Ammon's horn (tissue), 1 donor: ENCODE data around the gene GAB1.

Experiments
- DNase-seq: peaks from one replicate; pipeline ENCODE4 v3.0.0-alpha.2; 2016; ENCODE audit warnings: low spot score

The GAB1 gene

GRCh38 chr4:143417679-143418403 lies 81.2 kb downstream of the GAB1 start:
- DNase-seq, result no peak

DNA sequence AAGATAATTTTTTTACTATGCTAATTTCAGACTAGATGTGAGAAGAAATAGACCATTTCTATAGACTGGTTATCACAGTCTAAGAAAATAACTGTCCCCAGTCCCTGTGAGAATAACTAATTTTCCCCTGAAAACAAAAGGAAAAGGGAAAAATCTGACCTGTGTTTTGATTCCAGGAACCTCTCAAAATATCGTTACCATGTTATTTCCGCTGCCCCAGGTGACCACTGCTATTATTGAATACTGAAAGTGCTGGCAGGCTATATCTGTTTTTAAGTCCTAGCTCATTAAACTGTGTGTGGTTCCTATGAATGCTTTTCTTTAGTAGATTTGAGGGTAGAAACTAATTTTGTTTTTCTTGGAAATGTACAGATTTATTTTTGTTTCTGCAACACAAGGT lies 83.6 kb downstream of the GAB1 start:
- no peak for DNase-seq

DNA sequence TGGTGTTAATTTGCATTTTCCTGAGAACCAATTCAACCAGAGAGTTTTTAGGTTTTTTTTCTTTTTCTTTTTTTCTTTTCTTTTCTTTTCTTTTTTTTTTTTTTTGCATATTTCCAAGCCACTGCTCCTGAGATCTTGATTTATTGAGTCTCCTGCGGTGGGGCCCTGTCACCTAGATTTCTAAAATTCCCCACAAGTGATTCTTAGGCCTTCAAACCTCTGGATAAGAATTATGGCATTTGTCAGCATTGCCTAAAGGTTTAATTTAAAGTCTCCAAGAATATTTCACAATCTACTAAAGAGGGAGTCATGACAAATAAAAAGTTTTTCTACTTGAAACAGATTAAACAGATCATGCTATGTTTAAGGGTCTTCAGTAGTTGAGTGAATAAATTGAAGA lies 84.9 kb downstream of the GAB1 start:
- no peak for DNase-seq

- no peak for DNase-seq
These were observed 87.6 kb downstream of the GAB1 start for GRCh38 chr4:143424276-143424675.

GRCh38 chr4:143431526-143432257 lies 95.0 kb downstream of the GAB1 start:
- DNase-seq, result no peak

DNA sequence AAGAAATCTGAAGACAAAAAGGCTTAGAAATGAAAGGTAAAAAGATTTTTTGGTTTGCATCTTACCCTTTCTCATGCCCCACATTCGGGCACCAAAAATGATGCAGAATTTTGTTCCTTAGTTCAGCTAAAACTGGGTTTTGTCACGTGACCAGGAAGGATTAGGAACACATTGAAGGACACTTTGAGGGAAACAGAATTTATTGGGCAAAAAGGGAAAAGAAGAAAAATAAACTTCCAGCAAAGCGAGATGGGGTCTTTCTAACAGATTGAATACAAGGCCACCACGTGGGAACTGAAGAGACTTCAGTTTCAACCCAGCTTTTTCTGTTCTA lies 95.5 kb downstream of the GAB1 start:
- DNase-seq, result no peak

DNA sequence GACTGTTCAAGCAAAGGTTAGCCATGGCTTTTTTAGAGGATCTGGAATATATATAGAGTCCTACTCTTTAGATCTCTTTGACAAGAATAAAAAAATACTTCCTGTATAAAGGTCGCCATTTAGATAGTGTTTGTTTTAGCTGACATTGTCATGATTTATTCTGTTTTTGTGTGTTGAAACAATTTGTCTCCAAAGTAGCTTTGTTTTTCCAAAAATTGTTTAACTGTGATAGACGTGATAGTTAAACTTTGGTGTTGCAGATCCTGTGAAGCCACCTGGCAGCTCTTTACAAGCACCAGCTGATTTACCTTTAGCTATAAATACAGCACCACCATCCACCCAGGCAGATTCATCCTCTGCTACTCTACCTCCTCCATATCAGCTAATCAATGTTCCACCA lies 96.6 kb downstream of the GAB1 start:
- DNase-seq, result no peak

- no peak for DNase-seq
These were observed 99.3 kb downstream of the GAB1 start for GRCh38 chr4:143435955-143436354.

- no peak for DNase-seq
These were observed 100.8 kb downstream of the GAB1 start for GRCh38 chr4:143437476-143437875.

GRCh38 chr4:143437937-143438336 lies 101.3 kb downstream of the GAB1 start:
- no peak for DNase-seq

- no peak for DNase-seq
These were observed 102.0 kb downstream of the GAB1 start for GRCh38 chr4:143438710-143439109.

- DNase-seq, result no peak
These were observed 104.4 kb downstream of the GAB1 start for GRCh38 chr4:143441109-143441508.

DNA sequence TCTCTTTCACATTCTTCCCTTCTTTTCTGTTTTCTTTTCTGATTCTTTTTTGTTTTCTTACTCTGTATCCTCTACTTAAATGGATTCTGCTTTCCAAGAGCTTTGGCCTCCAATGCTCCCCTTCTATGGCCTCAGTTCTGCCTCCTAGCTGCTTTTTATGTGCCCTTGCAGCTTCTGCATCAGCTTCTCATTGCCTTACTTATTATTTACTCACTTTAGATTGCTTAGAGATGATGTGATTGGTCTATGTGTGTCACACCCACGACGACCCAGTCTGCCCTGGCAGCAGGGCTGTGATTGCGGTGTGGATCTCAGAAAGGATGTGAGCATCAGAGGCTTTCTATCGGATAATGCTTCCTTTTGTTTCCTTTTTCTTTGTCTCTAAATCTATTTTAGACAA lies 105.0 kb downstream of the GAB1 start:
- peak; percentile 76 for DNase-seq

- no peak for DNase-seq
These were observed 107.1 kb downstream of the GAB1 start for GRCh38 chr4:143443728-143444127.

- DNase-seq, result no peak
These were observed 114.5 kb downstream of the GAB1 start for GRCh38 chr4:143451186-143451585.

- no peak for DNase-seq
These were observed 118.5 kb downstream of the GAB1 start for GRCh38 chr4:143455211-143455610.

DNA sequence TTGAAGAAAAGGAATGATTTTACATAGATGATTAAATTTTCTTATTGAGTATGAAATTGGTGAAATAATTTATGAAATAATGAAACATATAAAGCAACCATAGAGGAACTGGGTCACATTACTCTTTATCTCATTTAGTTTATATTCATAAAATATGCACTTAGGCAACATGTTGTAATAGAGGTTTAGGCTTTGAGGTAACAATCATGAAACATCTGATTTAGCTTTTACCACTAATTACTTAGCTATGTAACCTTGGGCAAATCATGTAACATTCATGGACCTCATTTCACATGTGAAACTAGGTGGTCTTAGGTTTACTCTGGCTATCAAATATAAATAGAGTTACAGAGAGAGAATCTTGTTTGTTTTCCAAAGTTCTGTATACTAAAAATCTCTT lies 122.3 kb downstream of the GAB1 start:
- no peak for DNase-seq

DNA sequence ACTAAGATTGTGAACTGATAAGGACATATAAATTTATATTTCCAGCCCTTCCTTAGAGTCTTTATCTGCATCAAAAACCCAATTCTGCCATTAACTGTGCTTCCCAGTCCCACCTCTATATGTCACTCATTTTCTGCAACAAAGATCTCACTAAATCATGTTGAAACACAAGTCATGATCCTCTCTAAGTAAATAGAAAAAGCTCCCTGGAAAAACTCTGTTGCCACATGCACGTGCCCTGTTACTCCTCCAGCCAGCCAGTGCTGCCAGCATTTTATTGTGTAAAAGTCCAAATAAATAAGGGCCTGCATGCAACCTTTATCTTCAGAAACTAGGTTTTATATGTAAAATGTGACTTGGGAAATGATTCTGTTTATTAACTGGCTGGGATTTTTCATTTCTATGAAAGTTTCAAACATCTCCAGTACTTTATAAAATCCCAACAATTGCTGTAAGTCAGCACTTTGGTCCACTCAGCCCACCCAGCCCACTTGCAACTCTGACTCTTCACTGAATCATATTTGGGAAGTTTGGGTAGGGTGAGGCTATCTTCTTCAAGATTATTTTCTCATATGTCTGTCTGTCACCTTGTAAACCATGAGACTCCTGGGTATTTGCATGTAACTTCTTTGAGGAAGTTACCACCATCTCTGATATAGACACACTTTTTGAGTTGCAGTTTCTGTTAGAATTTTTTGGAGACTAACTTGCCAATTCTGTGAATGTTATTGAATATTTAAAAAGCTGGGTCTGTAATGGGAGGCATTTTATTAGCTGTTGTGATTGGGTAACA lies 136.9 kb downstream of the GAB1 start:
- DNase-seq, result no peak

DNA sequence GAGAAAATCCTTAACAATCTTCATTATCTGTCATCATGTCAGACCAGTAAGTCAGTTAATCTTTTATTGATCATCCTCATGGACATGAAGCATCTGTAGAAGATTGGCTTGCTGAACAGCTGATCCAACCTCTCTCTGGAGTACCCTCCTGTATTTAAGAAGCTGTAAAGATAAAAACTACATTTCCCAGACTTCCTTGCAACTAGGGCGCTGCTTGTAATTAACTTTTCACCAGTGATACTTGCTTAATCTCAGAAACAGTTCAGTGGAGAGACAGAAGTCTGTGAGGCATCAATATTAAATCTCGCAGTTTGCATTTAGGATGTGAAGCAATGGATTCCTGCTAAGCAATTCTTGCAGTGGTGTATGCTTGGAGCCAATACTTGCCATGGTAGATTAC lies 140.8 kb downstream of the GAB1 start:
- no peak for DNase-seq

GRCh38 chr4:143481361-143481760 lies 144.7 kb downstream of the GAB1 start:
- no peak for DNase-seq

GRCh38 chr4:143482840-143483239 lies 146.2 kb downstream of the GAB1 start:
- DNase-seq, result peak; percentile 75

DNA sequence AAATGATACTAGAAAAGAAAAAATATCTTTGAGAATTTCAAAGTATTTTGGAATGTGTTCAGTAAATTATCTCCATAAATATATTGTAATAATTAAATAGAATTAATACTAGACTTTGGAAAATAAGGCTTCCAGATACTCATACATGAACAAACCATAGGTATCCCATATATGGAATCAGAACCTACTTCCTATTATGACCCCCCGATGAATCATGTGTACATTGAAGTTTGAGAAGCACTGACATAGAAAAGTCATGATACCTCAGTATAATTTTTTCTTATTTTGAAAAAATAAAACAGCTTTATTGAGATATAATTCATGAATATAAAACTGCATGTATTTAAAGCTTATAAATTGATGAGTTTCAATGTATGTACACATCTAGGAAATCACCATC lies 149.6 kb downstream of the GAB1 start:
- DNase-seq, result no peak

GRCh38 chr4:143488687-143489086 lies 152.0 kb downstream of the GAB1 start:
- DNase-seq, result no peak
